ENCODE results near the gene KRT3. TPM values are rescaled to one million over a fixed set of nuclear protein-coding genes. Genes with fewer than 3 reads are reported as not detected.

Gene KRT3
- total and polyA plus RNA-seq, 5 experiments from 2014 or later: not detected

DNA sequence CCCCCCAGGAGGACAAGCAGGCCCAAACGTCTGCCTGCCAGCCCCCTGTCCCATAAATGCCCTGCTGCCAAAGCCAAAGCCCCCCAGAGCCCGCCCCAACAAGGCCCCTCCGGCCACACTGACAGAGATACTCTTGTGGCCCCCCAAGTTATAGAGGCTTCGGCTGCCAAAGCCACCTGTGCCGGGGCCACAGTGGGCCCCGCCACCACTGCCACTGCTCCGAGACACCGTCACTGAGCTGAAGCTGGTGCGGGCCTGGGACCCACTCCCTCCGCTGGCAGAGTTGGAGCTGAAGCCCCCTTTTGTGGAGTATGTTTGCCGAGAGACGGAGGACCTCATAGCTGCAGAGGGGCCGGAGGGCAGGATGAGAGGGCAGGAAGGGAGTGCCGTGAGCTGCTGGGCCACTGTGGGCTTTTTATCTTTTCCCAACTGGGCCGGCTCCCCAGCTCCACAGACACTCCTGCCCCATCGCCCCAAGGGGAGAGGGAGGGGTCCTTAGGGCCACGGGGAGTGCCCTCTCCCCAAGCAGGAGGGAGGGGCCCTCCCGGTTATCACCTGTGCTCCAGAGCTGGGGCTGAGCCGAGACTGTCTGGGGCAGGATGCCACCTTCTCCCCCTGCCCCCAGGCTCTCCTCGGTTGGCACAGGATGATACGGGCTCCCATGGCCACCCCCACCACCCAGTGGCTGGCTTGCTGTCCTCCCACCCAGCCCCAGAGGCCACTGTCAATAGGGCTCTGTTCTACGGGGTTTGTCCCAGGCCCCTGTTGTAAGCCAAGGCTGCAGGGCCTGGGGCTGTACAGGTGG, 38.2 kb upstream of the KRT3 start, which contains the start of gene KRT79:
Gene KRT79 (minus strand): TSS at position 390 of the 805 bp plus-strand sequence. CDS start 51 bp downstream, at position 339.
- H3K36me3 Mint-ChIP-seq: no peaks in the 10 kb centered on the region
- no peaks in the 10 kb centered on the region for H3K27me3 Mint-ChIP-seq
- POLR2A ChIA-PET: interaction anchor here (0.6 to 1.5 kb wide), 2 partner anchors 46 to 167 kb away, joined by 5 to 6 read pairs; no protein-coding TSS in a partner anchor
- H3K27ac Mint-ChIP-seq: peak within 1 kb of the TSS in 7 of 10 donors; percentile 11 to 90 (median 78)
- ATAC-seq (no peak), DNase-seq (no peak)
- peaks cover 23 to 46% (median 35%) of the 10 kb centered on the region in 4 donors for H3K4me1 Mint-ChIP-seq
- H3K4me3 Mint-ChIP-seq: no peak within 1 kb of the TSS
- no peaks in the 10 kb centered on the region for H3K9me3 Mint-ChIP-seq

- peak overlapping the region in 5 of 10 donors; percentile 7 to 75 (median 11) for H3K27ac Mint-ChIP-seq
Observed at GRCh38 chr12:52832985-52833905, 37.3 kb upstream of the KRT3 start.

GRCh38 chr12:52832451-52832850, 36.5 kb upstream of the KRT3 start:
- Mint-ChIP-seq H3K27ac (peak overlapping the region in 3 of 10 donors; percentile 7 to 39 (median 7)), H3K4me1 (peaks cover 17 to 36% (median 32%) of the 10 kb centered on the region in 4 donors), H3K9me3 (no peaks in the 10 kb centered on the region), H3K27me3 (no peaks in the 10 kb centered on the region), H3K36me3 (no peaks in the 10 kb centered on the region), H3K4me3 (no peak overlapping the region)
- ATAC-seq: no peak
- POLR2A ChIA-PET: no interaction called here
- no peak for DNase-seq

More at GRCh38 chr12:52832985-52833905, 37.3 kb upstream of the KRT3 start:
- no peak overlapping the region for H3K4me3 Mint-ChIP-seq
- no peaks in the 10 kb centered on the region for H3K27me3 Mint-ChIP-seq
- no peak for DNase-seq
- H3K36me3 Mint-ChIP-seq: no peaks in the 10 kb centered on the region
- peaks cover 22 to 43% (median 36%) of the 10 kb centered on the region in 4 donors for H3K4me1 Mint-ChIP-seq
- ATAC-seq: no peak
- POLR2A ChIA-PET: interaction anchor here (0.6 to 1.5 kb wide), 2 partner anchors 45 to 168 kb away, joined by 5 to 6 read pairs; no protein-coding TSS in a partner anchor
- no peaks in the 10 kb centered on the region for H3K9me3 Mint-ChIP-seq

GRCh38 chr12:52831251-52831650, 35.3 kb upstream of the KRT3 start:
- no peak for DNase-seq
- Mint-ChIP-seq H3K4me3 (no peak overlapping the region), H3K9me3 (no peaks in the 10 kb centered on the region), H3K36me3 (no peaks in the 10 kb centered on the region), H3K27ac (peak overlapping the region in 1 of 10 donors; percentile 2), H3K27me3 (no peaks in the 10 kb centered on the region), H3K4me1 (peaks cover 11 to 24% (median 20%) of the 10 kb centered on the region in 4 donors)
- no peak for ATAC-seq
- POLR2A ChIA-PET: no interaction called here

GRCh38 chr12:52829986-52830770, 34.3 kb upstream of the KRT3 start:
- H3K9me3 Mint-ChIP-seq: no peaks in the 10 kb centered on the region
- peak overlapping the region in 6 of 10 donors; percentile 19 to 82 (median 24) for H3K27ac Mint-ChIP-seq
- POLR2A ChIA-PET: no interaction called here
- H3K4me3 Mint-ChIP-seq: no peak overlapping the region
- H3K4me1 Mint-ChIP-seq: peaks cover 3 to 13% (median 9%) of the 10 kb centered on the region in 4 donors
- no peaks in the 10 kb centered on the region for H3K27me3 Mint-ChIP-seq
- DNase-seq: no peak
- ATAC-seq: no peak
- no peaks in the 10 kb centered on the region for H3K36me3 Mint-ChIP-seq

GRCh38 chr12:52828591-52829021, 32.7 kb upstream of the KRT3 start:
- DNase-seq (no peak), ATAC-seq (no peak)
- POLR2A ChIA-PET: no interaction called here
- H3K4me3 Mint-ChIP-seq: no peak overlapping the region
- no peaks in the 10 kb centered on the region for H3K9me3 Mint-ChIP-seq
- peaks cover 3 to 9% (median 7%) of the 10 kb centered on the region in 4 donors for H3K4me1 Mint-ChIP-seq
- no peaks in the 10 kb centered on the region for H3K36me3 Mint-ChIP-seq
- no peaks in the 10 kb centered on the region for H3K27me3 Mint-ChIP-seq
- H3K27ac Mint-ChIP-seq: peak overlapping the region in 1 of 10 donors; percentile 67

DNA sequence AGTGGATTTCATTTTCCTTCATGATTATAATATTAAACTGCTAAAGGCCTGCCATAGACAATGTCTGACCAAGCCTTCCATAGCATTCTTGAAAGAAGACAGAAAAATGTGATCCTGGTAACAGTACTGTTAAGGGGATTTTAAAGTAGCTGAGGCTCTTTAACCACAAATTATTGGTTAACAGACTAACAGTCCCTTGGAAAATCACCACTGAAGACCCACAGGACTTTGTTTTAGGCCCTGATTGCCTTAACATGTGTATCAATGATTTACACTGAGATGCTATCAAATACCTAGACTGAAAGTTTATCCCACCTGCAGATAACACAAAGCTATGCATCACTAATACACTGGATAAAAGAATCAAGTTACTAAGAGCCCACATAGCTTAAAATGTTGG, 32.2 kb upstream of the KRT3 start:
- POLR2A ChIA-PET: no interaction called here

DNA sequence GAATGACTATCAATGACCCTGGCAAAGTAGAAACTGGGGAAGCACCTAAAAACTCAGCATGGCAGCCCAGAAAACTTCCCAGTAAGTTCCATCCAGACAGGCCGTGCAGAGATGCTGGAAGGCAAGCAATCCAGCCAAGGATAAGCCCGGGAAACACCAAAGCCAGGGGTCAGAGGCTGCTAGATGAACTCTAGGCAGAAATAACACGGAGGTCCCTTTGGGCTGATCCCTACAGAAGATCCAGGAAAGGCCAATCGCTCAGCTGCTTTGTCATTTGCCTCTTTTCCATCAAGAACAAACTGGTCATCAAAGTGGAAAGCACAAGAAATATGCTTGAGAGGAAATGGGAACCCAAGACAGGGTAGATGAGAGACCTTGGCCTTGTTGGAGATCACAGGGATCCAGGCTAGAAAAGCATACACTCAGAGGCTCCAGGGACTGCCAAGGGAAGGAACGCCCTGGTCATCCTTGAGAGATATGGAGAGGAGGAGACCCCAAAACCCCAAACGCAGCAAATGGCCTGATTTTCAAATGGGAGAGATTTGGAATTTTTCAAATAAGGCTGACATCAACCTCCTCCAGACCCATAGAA, 31.7 kb upstream of the KRT3 start:
- H3K27ac Mint-ChIP-seq: no peak overlapping the region
- no peak for ATAC-seq
- H3K36me3 Mint-ChIP-seq: no peaks in the 10 kb centered on the region
- no peak for DNase-seq
- POLR2A ChIA-PET: no interaction called here
- H3K4me3 Mint-ChIP-seq: no peak overlapping the region
- no peaks in the 10 kb centered on the region for H3K9me3 Mint-ChIP-seq
- no peaks in the 10 kb centered on the region for H3K27me3 Mint-ChIP-seq
- H3K4me1 Mint-ChIP-seq: peaks cover 3 to 9% (median 7%) of the 10 kb centered on the region in 4 donors

More for the DNA sequence above, 32.2 kb upstream of the KRT3 start:
- DNase-seq: no peak
- Mint-ChIP-seq H3K4me3 (no peak overlapping the region), H3K9me3 (no peaks in the 10 kb centered on the region), H3K27ac (peak overlapping the region in 1 of 10 donors; percentile 67), H3K36me3 (no peaks in the 10 kb centered on the region), H3K4me1 (peaks cover 3 to 9% (median 7%) of the 10 kb centered on the region in 4 donors), H3K27me3 (no peaks in the 10 kb centered on the region)
- ATAC-seq: no peak

- POLR2A ChIA-PET: no interaction called here
- H3K27me3 Mint-ChIP-seq: no peaks in the 10 kb centered on the region
- DNase-seq: no peak
- H3K9me3 Mint-ChIP-seq: no peaks in the 10 kb centered on the region
- H3K36me3 Mint-ChIP-seq: no peaks in the 10 kb centered on the region
- peak overlapping the region in 1 of 10 donors; percentile 43 for H3K27ac Mint-ChIP-seq
- H3K4me1 Mint-ChIP-seq: peaks cover 3 to 12% (median 8%) of the 10 kb centered on the region in 4 donors
- no peak for ATAC-seq
- H3K4me3 Mint-ChIP-seq: no peak overlapping the region
Observed at GRCh38 chr12:52826611-52827498, 30.9 kb upstream of the KRT3 start.

DNA sequence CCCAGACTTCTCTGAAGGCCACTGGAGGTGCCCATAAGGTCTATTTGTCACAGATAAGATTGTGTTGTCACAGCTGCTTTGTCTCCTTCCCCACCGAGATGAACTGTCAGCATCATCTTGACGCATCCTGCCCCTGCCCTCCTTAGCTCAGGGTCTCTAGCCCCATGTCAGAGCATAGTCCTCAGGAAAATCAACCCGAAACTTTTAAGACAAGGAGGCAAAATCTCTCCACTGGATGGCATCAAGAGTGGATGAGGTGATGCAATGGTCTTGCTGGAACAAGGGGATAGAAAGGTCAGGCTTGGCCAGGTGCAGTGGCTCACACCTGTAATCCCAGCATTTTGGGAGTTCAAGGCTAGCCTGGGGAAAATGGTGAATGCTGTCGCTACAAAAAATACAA, 30.0 kb upstream of the KRT3 start:
- Mint-ChIP-seq H3K27ac (no peak overlapping the region), H3K36me3 (no peaks in the 10 kb centered on the region), H3K27me3 (no peaks in the 10 kb centered on the region), H3K9me3 (no peaks in the 10 kb centered on the region), H3K4me1 (peaks cover 3 to 12% (median 9%) of the 10 kb centered on the region in 4 donors), H3K4me3 (no peak overlapping the region)
- DNase-seq (peak in 1 of 10 donors; percentile 19), ATAC-seq (no peak)
- POLR2A ChIA-PET: no interaction called here
